T-helper 9 cell (primary cell): ENCODE data around the gene ZFAND6.
"Not testable (repeated sequence)": the region's sequence is repeated elsewhere in the genome, so short reads cannot be mapped to it uniquely, and the experiment has no call there.

Experiments
- DNase-seq: peaks from one replicate; pipeline ENCODE4 v3.0.0-alpha.2; 2020
- total RNA-seq, 2 donors: gene quantifications; one replicate each; lab custom pipeline; 2026; lab: John Stamatoyannopoulos, UW

The ZFAND6 gene
- 61.3 to 69.0 reads per million in 2 donors for total RNA-seq

DNA sequence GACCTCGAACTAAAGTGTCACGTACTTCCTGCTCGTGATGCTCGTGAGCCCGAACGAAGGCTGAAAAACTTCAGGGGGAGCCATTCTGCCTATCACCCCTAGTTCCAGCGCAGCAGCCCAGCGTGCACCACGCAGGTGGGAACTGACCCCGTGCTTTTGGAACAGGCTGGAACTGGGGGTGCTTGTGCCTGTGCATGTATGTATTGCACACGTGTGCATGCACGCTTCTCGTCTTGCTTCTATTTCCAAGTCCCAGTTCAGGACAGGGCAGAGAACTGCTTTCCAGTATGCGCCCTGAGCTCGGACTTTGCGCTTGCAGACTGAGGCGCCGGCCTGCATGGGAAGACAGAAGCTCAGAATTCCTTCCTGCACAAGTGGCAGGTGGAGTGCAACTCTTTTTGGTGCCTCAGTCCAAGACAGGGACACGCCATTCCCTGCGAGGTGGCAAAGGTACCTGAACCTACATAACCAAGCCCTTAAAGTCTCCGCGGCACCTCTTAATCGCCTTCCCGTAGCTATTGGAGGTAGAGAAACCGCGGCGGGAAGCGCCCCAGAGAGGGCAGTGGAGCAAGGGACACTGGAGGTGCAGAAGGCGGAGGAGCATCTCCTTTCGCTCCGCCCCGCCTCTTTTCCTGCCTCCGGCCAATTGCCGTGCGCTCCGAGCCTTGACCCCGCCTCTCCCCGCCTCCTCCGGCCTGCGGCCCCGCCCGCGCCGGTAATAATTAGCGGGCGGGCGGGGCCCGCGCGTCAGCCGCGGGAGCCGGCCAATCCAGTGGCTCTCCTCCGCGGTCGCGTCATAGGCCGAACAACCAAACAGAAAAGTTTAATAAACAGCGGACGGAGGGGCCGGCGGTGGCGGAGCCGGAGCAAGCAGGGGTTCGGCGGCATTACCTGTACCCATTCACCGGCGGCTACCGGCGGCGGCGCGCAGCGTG, at the start of gene ZFAND6:
TSS of gene ZFAND6 (plus strand) at position 826 of the 935 bp plus-strand sequence. CDS start 60,669 bp downstream, outside the sequence.
- DNase-seq = peak; percentile 93

- DNase-seq = no peak
Observed at GRCh38 chr15:80010131-80010673, 49.3 kb upstream of the ZFAND6 start.

GRCh38 chr15:80011041-80011523, 48.4 kb upstream of the ZFAND6 start:
- not testable (repeated sequence) for DNase-seq

GRCh38 chr15:80011596-80011995, 47.9 kb upstream of the ZFAND6 start:
- DNase-seq = no peak

- DNase-seq = no peak
Observed at GRCh38 chr15:80012060-80012726, 47.3 kb upstream of the ZFAND6 start.

DNA sequence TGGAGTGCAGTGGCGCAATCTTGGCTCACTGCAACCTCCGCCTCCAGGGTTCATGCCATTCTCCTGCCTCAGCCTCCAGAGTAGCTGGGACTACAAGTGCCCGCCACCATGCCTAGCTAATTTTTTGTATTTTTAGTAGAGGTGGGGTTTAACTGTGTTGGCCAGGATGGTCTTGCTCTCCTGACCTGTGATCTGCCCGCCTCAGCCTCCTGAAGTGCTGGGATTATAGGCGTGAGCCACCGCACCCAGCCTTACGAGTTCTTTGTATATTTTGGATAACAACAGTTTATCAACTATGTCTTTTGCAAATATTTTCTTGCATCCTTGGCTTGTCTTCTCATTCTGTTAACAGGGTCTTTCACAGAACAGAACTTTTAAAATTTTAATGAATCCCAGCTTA, 45.3 kb upstream of the ZFAND6 start:
- DNase-seq = not testable (repeated sequence)

DNA sequence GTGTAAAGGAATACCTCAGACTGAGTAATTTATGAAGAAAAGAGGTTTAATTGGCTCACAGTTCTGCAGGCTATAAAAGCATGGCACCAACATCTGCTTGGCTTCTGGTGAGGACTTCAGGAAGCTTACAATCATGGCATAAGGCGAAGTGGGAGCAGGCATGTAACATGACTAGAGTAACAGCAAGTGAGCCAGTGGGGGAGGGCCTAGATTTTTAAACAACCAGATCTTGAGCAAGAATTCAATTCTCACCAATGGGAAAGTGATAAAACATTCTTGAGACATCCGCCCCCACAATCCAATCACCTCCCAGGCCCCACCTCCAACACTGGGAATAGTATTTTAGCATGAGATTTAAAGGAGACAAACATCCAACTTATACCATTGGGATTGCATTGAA, 44.3 kb upstream of the ZFAND6 start:
- DNase-seq = no peak

GRCh38 chr15:80016506-80016905, 43.0 kb upstream of the ZFAND6 start:
- DNase-seq = not testable (repeated sequence)

GRCh38 chr15:80017139-80017538, 42.3 kb upstream of the ZFAND6 start:
- not testable (repeated sequence) for DNase-seq

DNA sequence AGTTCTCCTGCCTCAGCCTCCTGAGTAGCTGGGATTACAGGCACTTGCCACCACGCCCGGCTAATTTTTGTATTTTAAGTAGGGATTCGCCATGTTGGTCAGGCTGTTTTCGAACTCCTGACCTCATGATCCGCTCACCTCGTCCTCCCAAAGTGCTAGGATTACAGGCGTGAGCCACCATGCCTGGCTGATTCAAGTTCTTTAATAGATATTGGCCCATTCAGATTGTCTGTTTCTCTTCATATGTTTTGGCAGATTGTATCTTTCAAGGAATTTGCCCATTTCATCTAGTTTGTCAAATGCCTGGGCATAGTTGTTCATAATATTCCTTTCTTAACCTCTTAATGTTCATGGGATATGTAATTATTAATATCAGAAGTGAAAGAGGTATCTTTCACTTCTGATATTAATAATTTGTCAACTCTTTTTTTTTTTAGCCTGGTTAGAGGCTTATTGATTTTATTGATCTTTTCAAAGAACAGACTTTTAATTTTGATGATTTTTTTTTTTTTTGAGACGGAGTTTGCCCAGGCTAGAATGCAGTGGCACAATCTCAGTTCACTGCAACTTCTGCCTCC, 40.2 kb upstream of the ZFAND6 start:
- no peak for DNase-seq

- not testable (repeated sequence) for DNase-seq
Observed at GRCh38 chr15:80020149-80020548, 39.3 kb upstream of the ZFAND6 start.

DNA sequence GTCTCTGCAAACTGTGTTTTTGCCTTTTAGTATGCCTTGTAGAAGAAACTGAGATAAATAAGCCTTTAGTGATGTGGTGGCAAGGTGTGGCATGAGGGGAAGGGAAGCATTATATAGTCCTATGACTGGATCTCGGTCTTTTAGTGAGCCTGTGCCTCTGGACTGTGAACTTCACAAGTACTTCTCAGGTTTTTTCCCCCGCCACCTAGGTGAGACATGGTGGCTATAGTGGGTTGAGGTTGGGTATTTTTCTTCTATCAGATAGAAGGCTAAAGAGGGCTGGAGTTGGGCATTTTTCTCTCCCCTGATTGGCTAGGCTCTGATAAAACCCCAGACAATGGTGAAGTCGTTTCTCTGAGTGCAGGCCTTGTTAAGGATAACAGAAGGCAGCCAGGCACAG, 38.7 kb upstream of the ZFAND6 start:
- no peak for DNase-seq

DNA sequence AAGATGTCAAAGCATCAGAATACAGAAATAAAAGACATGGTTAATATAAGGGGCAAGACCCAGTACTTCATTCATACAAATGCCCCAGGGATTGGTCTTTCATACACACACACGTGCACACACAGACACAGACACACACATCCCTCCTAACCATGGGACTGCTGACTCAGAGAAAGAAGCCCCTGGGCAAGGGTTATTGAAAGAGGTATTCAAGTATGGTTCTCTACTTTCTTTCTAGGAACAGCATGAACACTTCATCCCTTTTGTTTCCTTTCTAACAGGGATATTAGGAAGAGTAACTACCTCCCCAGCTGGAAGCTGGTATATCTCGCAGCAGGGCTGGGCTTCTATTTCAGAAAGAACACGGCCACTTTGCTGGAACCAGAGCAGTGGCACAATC, 33.2 kb upstream of the ZFAND6 start:
- DNase-seq = no peak

DNA sequence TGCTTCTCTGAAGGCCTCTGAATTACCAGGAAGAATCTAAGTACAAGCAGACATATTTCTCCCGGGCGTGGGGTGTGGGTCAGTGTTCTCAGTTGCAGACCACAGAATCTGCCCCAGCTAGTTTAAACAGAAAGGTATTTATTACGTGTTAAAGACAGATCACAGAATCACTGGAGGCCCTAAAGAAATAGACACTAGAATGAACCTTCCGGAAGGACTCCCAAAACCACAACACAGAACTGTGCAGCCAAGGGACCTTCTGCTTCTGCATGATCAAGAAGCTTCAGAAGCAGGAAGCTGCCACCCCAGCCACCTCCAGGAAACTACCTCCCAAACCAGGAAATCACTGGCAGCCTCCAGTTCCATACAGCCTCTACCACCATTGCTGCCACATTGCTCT, 32.7 kb upstream of the ZFAND6 start:
- DNase-seq = no peak

DNA sequence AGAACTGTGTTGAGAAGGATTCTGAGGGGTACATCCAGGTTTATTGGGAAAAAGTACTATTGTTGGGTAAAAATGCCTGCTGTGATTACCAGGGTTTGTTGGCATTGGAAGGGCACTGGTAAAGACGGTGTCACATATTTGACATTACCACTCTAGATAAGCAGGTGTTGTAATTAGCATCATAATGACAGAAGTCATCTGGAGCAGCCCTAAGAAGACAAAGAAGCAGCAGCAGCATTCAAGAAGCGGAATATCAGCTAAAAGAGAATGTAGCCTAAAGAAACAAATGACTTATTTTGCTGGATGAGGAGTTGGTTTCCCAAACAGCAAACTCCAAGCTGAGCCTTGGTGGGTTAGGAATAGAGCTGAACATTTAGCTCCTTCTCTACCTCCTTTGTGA, 30.5 kb upstream of the ZFAND6 start:
- DNase-seq = no peak

- no peak for DNase-seq
Observed at GRCh38 chr15:80031841-80032240, 27.6 kb upstream of the ZFAND6 start.

DNA sequence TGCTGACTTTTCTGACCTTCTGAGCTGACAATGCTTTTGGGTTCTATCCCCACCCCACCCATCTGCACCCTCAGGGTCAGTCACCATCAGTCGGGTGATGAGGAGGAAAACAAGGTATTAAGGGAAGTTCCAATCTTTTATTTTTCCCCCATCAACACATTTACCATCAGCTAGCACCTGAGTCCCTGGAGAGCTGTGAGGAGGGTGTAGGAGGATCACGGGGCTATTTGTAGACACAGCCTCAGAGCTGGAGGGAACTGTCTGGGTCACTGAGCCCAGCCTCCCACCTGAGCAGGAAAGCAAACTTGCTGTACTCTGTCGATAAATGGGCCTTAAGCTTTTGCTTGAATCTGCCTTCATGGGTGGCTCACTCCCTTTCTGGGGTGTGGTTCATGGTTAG, 24.8 kb upstream of the ZFAND6 start:
- no peak for DNase-seq

GRCh38 chr15:80036071-80036470, 23.4 kb upstream of the ZFAND6 start:
- no peak for DNase-seq

GRCh38 chr15:80041494-80042253, 17.8 kb upstream of the ZFAND6 start:
- DNase-seq = no peak

GRCh38 chr15:80042568-80042967, 16.9 kb upstream of the ZFAND6 start:
- no peak for DNase-seq

DNA sequence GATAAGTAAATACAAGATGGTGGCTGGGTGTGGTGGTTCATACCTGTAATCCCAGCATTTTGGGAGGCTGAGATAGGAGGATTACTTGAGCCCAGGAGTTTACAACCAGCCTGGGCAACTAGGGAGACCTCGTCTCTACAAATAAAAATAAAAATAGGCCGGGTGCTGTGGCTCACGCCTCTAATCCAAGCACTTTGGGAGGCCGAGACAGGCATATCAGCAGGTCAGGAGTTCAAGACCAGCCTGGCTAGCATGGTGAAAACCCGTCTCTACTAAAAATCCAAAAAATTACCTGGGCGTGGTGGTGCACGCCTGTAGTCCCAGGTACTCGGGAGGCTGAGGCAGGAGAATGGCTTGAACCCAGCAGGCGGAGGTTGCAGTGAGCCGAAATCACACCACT, 14.3 kb upstream of the ZFAND6 start:
- DNase-seq = not testable (repeated sequence)

GRCh38 chr15:80049046-80049445, 10.4 kb upstream of the ZFAND6 start:
- DNase-seq = no peak
